OCI-LY1 (cell line): ENCODE results near the gene GUCY1A2.

Experiments used
- CTCF ChIP-seq: fragments of 200-600 bp; sonication (generic), shearing (Covaris generic); IDR thresholded peaks from 2 replicates; pipeline ENCODE4 v1.5.1; 2017; ENCODE audit warnings: mild to moderate bottlenecking, antibody characterized with exemption, low read length, moderate library complexity, mixed read lengths
- EZH2 ChIP-seq: fragments of 200-600 bp; sonication (generic), shearing (Covaris generic); IDR thresholded peaks from 2 replicates; pipeline ENCODE4 v1.8.0; 2017; ENCODE audit warnings: borderline replicate concordance, mixed run types, mild to moderate bottlenecking, antibody characterized with exemption, low read length, moderate library complexity, mixed read lengths

GRCh38 chr11:106959386-106959785 is 58.9 kb downstream of the GUCY1A2 start:
- TF ChIP-seq CTCF (no peak), EZH2 (no peak)
